AG04450 (cell line): ENCODE measurements around the gene PCSK6. TPM values are rescaled to one million over a fixed set of nuclear protein-coding genes. Genes with fewer than 3 reads are reported as not detected.
"Not testable (repeated sequence)": the region's sequence is repeated elsewhere in the genome, so short reads cannot be mapped to it uniquely, and the experiment has no call there.

Experiments
- CTCF ChIA-PET: fragments of 300-600, 350-600 bp; formaldehyde crosslinking; extraction: SDS; loops from one replicate; lab custom pipeline; 2022; ENCODE audit warnings: antibody characterized with exemption, inconsistent platforms; lab: Charles Lee
- POLR2A ChIA-PET: fragments of 350-600 bp; formaldehyde crosslinking; extraction: SDS; loops from one replicate; lab custom pipeline; 2021; ENCODE audit warnings: antibody characterized with exemption, inconsistent platforms; lab: Yijun Ruan, JAX
- DNase-seq: peaks from one replicate; pipeline ENCODE4 v3.0.0-alpha.2; 2011; ENCODE audit warnings: low read depth, low spot score
- H3K27ac ChIP-seq: one replicate; pipeline ENCODE4 v1.5.1; 2012; ENCODE audit warnings: low read depth, low read length, control low read depth
- H3K27me3 ChIP-seq: one replicate; pipeline ENCODE4 v1.6.0; 2012; ENCODE audit warnings: low read length; ENCODE audit not compliant: control insufficient read depth, insufficient read depth
- H3K4me3 ChIP-seq: 2 replicates; pipeline ENCODE4 v1.5.1; 2011; ENCODE audit warnings: mild to moderate bottlenecking, low read depth, low read length, control low read depth
- H3K9me3 ChIP-seq: 2 replicates; pipeline ENCODE4 v1.5.1; 2012; ENCODE audit warnings: low read length; ENCODE audit not compliant: control insufficient read depth, insufficient read depth
- CTCF ChIP-seq: IDR thresholded peaks from 2 replicates; pipeline ENCODE4 v1.5.1; 2011; ENCODE audit warnings: low read depth, low read length, control low read depth, inconsistent platforms
- polyA plus RNA-seq: library from polyadenylated mRNA; depleted of rRNA; stranded (reverse); fragments of >200 nt; gene quantifications from 2 replicates; pipeline ENCODE4 v1.2.3, GENCODE V29; 2011

The PCSK6 gene
- polyA plus RNA-seq, 1 experiment, result 0.06 TPM

- Histone ChIP-seq H3K27ac (no peak overlapping the region), H3K4me3 (no peak overlapping the region), H3K27me3 (no peaks in the 10 kb centered on the region), H3K9me3 (peaks cover 6% of the 10 kb centered on the region; the same call in 1 of the 2 replicates)
- CTCF ChIA-PET, result no interaction called here
- POLR2A ChIA-PET, result no interaction called here
- no peak for DNase-seq
- no peak for TF ChIP-seq CTCF
These were observed 151.5 kb downstream of the PCSK6 start for GRCh38 chr15:101337976-101338375.

GRCh38 chr15:101333907-101334789, 155.4 kb downstream of the PCSK6 start:
- H3K9me3 ChIP-seq, CTCF ChIA-PET, H3K4me3 ChIP-seq, H3K27me3 ChIP-seq, POLR2A ChIA-PET, DNase-seq, H3K27ac ChIP-seq: not testable (repeated sequence)

GRCh38 chr15:101332061-101332467, 157.4 kb downstream of the PCSK6 start:
- ChIA-PET POLR2A (no interaction called here), CTCF (no interaction called here)
- H3K9me3 ChIP-seq, result peaks cover 6% of the 10 kb centered on the region
- peaks cover 4% of the 10 kb centered on the region for H3K27me3 ChIP-seq
- no peak overlapping the region for H3K4me3 ChIP-seq
- no peak for TF ChIP-seq CTCF
- no peak for DNase-seq
- H3K27ac ChIP-seq, result no peak overlapping the region

GRCh38 chr15:101329867-101330380, 159.6 kb downstream of the PCSK6 start:
- Histone ChIP-seq H3K27me3 (peaks cover 4% of the 10 kb centered on the region), H3K27ac (no peak overlapping the region), H3K9me3 (peaks cover 6% of the 10 kb centered on the region), H3K4me3 (no peak overlapping the region)
- DNase-seq, result no peak
- no peak for TF ChIP-seq CTCF
- POLR2A ChIA-PET, result no interaction called here
- CTCF ChIA-PET, result no interaction called here

GRCh38 chr15:101329309-101329863, 160.1 kb downstream of the PCSK6 start:
- ChIA-PET CTCF (no interaction called here), POLR2A (no interaction called here)
- no peak overlapping the region for H3K27ac ChIP-seq
- DNase-seq, result no peak
- TF ChIP-seq CTCF, result no peak
- H3K9me3 ChIP-seq, result peaks cover 2% of the 10 kb centered on the region
- H3K4me3 ChIP-seq, result no peak overlapping the region
- H3K27me3 ChIP-seq, result peaks cover 4% of the 10 kb centered on the region
